HepG2 (cell line): ENCODE data around the gene IL16. TPM values are rescaled to one million over a fixed set of nuclear protein-coding genes. Genes with fewer than 3 reads are reported as not detected.
A peak's percentile ranks its signal among the peaks of the same experiment; 100 is the strongest.

Experiments used
- AKNA ChIP-seq: sonication (generic); formaldehyde crosslinking; IDR thresholded peaks from 2 replicates; pipeline ENCODE4 v1.4.0; 2020; ENCODE audit warnings: missing genetic modification reagents, borderline replicate concordance
- CBX2 ChIP-seq, 2 experiments: fragments of 200-600 bp in 1 of 2; sonication (generic); formaldehyde crosslinking in 1 of 2; IDR thresholded peaks; 2 replicates each; pipeline versions ENCODE4 v1.7.0 to v1.8.1; 2018 to 2022; ENCODE audit warnings: low read depth in 2 of 2, low read length in 1 of 2, mild to moderate bottlenecking in 1 of 2, missing genetic modification reagents in 1 of 2
- CCDC6 ChIP-seq: sonication (generic); formaldehyde crosslinking; IDR thresholded peaks from 2 replicates; pipeline ENCODE4 v1.8.1; 2022; ENCODE audit warnings: mild to moderate bottlenecking, missing genetic modification reagents, moderate library complexity
- DNMT3B ChIP-seq: conservative IDR thresholded peaks from 2 replicates; pipeline ENCODE4 v1.6.1; 2016; ENCODE audit warnings: missing biosample characterization, control low read depth
- HMGXB3 ChIP-seq: sonication (generic); formaldehyde crosslinking; IDR thresholded peaks from 2 replicates; pipeline ENCODE4 v1.4.0; 2020; ENCODE audit warnings: missing genetic modification reagents, borderline replicate concordance
- IRF2 ChIP-seq: IDR thresholded peaks from 2 replicates; pipeline ENCODE4 v1.6.1; 2018; ENCODE audit warnings: missing genetic modification reagents, missing compliant biosample characterization
- KDM2A ChIP-seq: sonication (generic); formaldehyde crosslinking; IDR thresholded peaks from 2 replicates; pipeline ENCODE4 v1.4.0; 2020; ENCODE audit warnings: low read depth, missing genetic modification reagents, borderline replicate concordance
- KMT2A ChIP-seq: sonication (generic); formaldehyde crosslinking; IDR thresholded peaks from 2 replicates; pipeline ENCODE4 v1.4.0; 2020; ENCODE audit warnings: missing genetic modification reagents
- MED1 ChIP-seq: sonication (generic); formaldehyde crosslinking; IDR thresholded peaks from 2 replicates; pipeline ENCODE4 v1.4.0; 2020; ENCODE audit warnings: missing genetic modification reagents
- MEF2D ChIP-seq: sonication (generic); formaldehyde crosslinking; IDR thresholded peaks from 2 replicates; pipeline ENCODE4 v1.5.1; 2020; ENCODE audit warnings: mild to moderate bottlenecking, missing genetic modification reagents
- MXD1 ChIP-seq: sonication (generic); formaldehyde crosslinking; IDR thresholded peaks from 2 replicates; pipeline ENCODE4 v1.4.0; 2020; ENCODE audit warnings: mild to moderate bottlenecking, missing genetic modification reagents
- U2AF2 ChIP-seq: fragments of 200-400 bp; formaldehyde crosslinking; IDR thresholded peaks from 2 replicates; pipeline ENCODE4 v1.6.1; 2017; ENCODE audit warnings: low read depth, mild to moderate bottlenecking, low read length
- ZBTB26 ChIP-seq: IDR thresholded peaks from 2 replicates; pipeline ENCODE4 v1.6.1; 2016; ENCODE audit warnings: missing compliant biosample characterization, missing genetic modification reagents, borderline replicate concordance
- ZNF138 ChIP-seq: sonication (generic); formaldehyde crosslinking; IDR thresholded peaks from 2 replicates; pipeline ENCODE4 v1.5.0; 2020; ENCODE audit warnings: mild to moderate bottlenecking, low read depth, missing genetic modification reagents
- ZNF607 ChIP-seq: sonication (generic); formaldehyde crosslinking; IDR thresholded peaks from 2 replicates; pipeline ENCODE4 v1.5.1; 2020; ENCODE audit warnings: missing genetic modification reagents, mild to moderate bottlenecking, borderline replicate concordance
- ZNF775 ChIP-seq: sonication (generic); formaldehyde crosslinking; IDR thresholded peaks from 2 replicates; pipeline ENCODE4 v1.4.0; 2020; ENCODE audit warnings: missing genetic modification reagents, mild to moderate bottlenecking, moderate library complexity, borderline replicate concordance
- ZSCAN22 ChIP-seq: sonication (generic); formaldehyde crosslinking; IDR thresholded peaks from 2 replicates; pipeline ENCODE4 v1.4.0; 2020; ENCODE audit warnings: mild to moderate bottlenecking, missing genetic modification reagents
- polyA plus RNA-seq, 8 experiments: library from polyadenylated mRNA; depleted of rRNA in 3 of 8; stranded (reverse) in 7 of 8; unstranded in 1 of 8; fragments of >200 nt; fragmentation: Illumina TruSeq in 4 of 8; extraction: Trizol in 4 of 8; gene quantifications; 2 replicates each; pipeline versions ENCODE4 v1.2.1 to v1.2.3, GENCODE V29; 2011 to 2016; ENCODE audit warnings: low read depth in 4 of 8, missing spikeins in 1 of 8, mixed read lengths in 1 of 8; ENCODE audit not compliant: insufficient read depth in 1 of 8
- total RNA-seq, 5 experiments: library from RNA; depleted of rRNA; stranded (reverse); fragments of >200 nt; fragmentation: Illumina TruSeq; extraction: Trizol; gene quantifications; 2 replicates each; pipeline ENCODE4 v1.2.3, GENCODE V29; 2016; ENCODE audit warnings: low read depth in 1 of 5

The IL16 gene
- total and polyA plus RNA-seq, 2 of the 13 experiments (the other 11 are each of a cell fraction or from before 2014, with no cell fraction given) = 0.03 TPM; not detected in 1

- TF ChIP-seq MXD1 (CRISPR knock-in tag) (0 out of 2 replicates have a peak, but pooled peaks have one; percentile 73), ZNF775 (no peak), DNMT3B (no peak), CBX2 (IDR thresholded peaks at IDR 0.05; ENCODE audit: low read depth, low read length) (no peak), CBX2 (CRISPR knock-in tag; IDR thresholded peaks at IDR 0.05; ENCODE audit: low read depth) (no peak), ZBTB26 (0 out of 2 replicates have a peak, but pooled peaks have one; percentile 31), MEF2D (no peak), AKNA (CRISPR knock-in tag) (no peak), MED1 (peak; percentile 22; the same call in 1 of the 2 replicates), IRF2 (CRISPR knock-in tag) (no peak), CCDC6 (no peak), HMGXB3 (no peak), ZNF607 (CRISPR knock-in tag) (0 out of 2 replicates have a peak, but pooled peaks have one; percentile 34), U2AF2 (no peak), KMT2A (CRISPR knock-in tag) (no peak), ZNF138 (CRISPR knock-in tag) (no peak), KDM2A (CRISPR knock-in tag) (peak; percentile 57; the same call in 1 of the 2 replicates), ZSCAN22 (CRISPR knock-in tag) (no peak)
Measured at GRCh38 chr15:81323944-81324881, 127.5 kb downstream of the IL16 start, which contains the start of gene STARD5 (continued).
